Sigmoid colon (tissue), 4 donors: ENCODE data around the gene VWA2.

Source experiments
- POLR2AphosphoS5 ChIP-seq, 4 donors: sonication (generic); formaldehyde crosslinking; IDR thresholded peaks; one replicate each; pipeline ENCODE4 v1.6.1; 2017; ENCODE audit warnings: antibody characterized with exemption in 4 of 4
- TF ChIP-seq, protein P1 (sequence below), 4 experiments: fragments of 450-650 bp in 3 of 4; fragments of 200-600 bp in 1 of 4; IDR thresholded peaks; one replicate each; pipeline ENCODE4 v1.5.1; 2016 to 2019; ENCODE audit warnings: antibody characterized with exemption in 4 of 4, mild to moderate bottlenecking in 3 of 4, moderate library complexity in 2 of 4

GRCh38 chr10:114310346-114310745 is 71.3 kb downstream of the VWA2 start:
- TF ChIP-seq, protein P1, sequence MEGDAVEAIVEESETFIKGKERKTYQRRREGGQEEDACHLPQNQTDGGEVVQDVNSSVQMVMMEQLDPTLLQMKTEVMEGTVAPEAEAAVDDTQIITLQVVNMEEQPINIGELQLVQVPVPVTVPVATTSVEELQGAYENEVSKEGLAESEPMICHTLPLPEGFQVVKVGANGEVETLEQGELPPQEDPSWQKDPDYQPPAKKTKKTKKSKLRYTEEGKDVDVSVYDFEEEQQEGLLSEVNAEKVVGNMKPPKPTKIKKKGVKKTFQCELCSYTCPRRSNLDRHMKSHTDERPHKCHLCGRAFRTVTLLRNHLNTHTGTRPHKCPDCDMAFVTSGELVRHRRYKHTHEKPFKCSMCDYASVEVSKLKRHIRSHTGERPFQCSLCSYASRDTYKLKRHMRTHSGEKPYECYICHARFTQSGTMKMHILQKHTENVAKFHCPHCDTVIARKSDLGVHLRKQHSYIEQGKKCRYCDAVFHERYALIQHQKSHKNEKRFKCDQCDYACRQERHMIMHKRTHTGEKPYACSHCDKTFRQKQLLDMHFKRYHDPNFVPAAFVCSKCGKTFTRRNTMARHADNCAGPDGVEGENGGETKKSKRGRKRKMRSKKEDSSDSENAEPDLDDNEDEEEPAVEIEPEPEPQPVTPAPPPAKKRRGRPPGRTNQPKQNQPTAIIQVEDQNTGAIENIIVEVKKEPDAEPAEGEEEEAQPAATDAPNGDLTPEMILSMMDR (IDR thresholded peaks at IDR 0.05): no peak
- no peak for TF ChIP-seq POLR2AphosphoS5 (IDR thresholded peaks at IDR 0.05)
